Measurements from ENCODE around the gene GATA2.

The GATA2 gene

DNA sequence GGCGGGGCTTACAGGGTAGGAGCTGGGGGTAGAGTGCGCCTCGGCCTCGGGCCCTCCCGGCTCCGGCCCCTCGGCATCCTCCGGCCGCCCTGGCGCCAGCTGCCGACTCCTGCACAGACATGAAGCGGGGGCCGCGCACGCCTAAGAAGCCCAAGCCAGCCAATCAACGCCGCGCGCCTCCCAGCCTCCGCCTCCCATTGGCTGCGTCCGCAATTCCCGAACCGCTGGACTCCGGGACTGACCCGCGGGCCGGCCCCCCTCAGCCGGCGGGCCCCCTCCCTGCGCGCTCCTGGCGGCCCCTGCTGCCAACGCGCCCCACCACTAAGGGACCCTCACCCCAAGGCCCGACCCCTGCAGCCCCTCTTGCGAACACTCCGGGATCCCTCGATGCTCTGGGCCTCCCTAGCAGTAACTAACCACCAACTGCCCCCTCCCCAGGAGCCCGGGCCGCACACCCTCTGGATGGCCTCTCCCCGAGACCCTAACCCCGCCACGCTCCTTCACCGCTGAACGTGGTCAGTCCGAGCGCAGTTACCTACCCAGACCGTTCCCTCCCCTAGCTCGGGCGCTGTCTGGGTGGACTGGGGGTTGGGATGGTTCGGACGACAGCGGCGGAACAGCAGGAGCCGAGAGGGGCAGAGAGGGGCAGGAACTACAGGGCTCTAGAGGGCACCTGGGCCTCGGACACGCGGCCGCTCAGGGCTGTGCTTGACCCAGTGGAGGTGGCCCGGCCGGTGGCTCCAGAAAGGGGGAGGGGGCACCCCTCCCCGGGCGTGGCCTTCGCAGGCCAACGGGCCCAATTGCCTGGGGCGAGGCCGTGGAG is 5.0 kb downstream of the GATA2 start:
- DNase-seq = peak; percentile 83

GRCh38 chr3:128487538-128487812 is 5.5 kb downstream of the GATA2 start:
- DNase-seq = no peak

DNA sequence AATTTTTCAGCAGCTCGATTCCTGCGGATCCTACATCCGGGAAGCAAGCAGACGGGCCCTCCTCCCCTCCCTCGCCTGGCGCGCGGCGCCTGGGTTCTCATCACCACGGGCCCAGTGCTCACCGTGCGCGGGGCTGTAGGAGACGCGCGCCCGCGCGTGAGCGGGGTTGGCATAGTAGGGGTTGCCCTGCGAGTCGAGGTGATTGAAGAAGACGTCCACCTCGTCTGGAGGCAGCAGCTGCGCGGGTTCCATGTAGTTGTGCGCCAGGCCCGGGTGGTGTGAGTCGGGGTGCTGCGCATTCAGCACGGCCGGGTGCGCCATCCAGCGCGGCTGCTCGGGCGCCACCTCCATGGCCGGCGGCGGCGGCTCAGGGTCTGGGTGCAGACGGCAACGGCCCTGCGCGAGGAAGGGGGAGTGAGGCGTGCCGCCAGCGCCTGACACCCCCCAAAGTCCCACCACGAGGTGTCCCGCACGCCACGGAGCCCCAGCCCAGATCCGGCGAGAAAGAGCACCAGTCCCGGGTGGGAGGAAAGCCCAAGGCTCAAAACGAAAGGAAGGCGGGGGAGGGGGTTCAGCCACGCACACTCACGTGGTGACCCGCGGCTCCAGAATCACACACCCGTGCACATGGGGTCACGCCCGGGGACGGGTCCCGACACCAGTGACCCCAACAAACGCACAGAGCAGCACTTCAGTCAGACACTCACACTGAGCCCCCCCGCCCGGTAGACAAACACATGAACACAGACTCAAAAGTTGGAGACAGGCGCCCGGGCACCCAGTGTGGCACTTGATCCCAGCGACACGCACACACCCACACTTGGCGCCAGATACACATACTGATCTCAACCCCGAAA is 6.1 kb downstream of the GATA2 start:
- DNase-seq = no peak

DNA sequence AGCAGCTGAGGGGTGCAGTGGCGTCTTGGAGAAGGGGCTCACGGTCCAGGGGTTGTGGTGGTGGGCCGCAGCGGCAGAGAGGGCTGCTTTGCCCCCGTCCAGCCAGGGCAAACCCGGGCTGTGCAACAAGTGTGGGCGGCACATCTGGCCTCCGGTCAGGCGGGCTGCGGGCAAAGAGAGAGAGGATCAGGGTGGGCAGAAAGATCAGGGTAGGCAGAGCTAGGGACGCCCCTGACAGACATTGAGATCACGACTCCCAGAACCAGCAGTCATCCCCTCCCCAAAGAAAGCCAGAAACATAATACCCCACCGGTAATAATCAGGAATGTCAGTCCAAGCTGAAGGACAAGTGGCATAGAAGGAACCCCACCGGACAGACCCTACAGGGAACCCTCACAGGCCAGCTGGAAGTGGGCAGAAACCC is 6.8 kb downstream of the GATA2 start:
- no peak for DNase-seq

- no peak for DNase-seq
These were observed 7.5 kb downstream of the GATA2 start for GRCh38 chr3:128485282-128486204.

DNA sequence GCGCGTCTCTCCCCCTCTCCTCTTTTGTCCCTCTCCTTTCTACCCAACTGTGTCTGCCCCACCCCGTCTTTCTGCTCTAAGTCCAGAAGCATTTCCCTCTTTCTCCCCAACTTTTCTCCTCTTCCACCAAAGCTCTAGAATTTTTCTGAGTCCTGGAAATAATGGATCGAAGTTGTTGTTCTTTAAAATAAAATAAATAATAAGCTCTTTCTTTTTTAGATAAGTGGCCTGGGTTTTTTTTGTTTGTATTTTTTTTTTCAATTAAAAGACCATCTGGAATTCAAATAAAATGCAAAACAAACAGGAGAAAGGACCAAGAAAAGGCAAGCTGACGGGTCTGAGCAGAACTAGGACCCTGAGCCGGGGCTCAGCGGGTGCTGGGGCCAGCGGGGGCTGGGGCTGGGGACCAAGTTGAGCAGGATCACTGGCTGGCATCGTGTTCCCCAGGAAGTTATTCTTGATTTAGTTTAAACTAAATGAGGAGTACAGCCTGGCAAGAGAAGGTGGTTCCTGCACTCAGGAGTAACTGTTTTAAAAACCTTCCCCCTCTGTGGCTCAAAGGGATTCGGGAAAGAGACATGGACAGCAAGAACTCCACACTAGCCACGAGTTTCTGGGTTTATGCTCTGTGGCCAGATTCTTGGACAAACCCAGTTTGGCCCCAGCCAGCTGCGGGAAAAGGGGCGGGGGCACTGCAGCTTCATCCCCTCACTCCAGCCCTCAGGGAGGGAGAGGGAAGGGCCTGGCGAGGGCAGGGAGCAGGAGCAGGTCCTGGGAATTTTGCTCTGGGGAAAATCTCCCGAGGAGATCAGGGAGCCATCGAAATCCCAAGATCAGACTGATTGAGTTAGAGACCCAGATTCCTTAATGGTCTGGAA is 8.4 kb downstream of the GATA2 start:
- DNase-seq = no peak

DNA sequence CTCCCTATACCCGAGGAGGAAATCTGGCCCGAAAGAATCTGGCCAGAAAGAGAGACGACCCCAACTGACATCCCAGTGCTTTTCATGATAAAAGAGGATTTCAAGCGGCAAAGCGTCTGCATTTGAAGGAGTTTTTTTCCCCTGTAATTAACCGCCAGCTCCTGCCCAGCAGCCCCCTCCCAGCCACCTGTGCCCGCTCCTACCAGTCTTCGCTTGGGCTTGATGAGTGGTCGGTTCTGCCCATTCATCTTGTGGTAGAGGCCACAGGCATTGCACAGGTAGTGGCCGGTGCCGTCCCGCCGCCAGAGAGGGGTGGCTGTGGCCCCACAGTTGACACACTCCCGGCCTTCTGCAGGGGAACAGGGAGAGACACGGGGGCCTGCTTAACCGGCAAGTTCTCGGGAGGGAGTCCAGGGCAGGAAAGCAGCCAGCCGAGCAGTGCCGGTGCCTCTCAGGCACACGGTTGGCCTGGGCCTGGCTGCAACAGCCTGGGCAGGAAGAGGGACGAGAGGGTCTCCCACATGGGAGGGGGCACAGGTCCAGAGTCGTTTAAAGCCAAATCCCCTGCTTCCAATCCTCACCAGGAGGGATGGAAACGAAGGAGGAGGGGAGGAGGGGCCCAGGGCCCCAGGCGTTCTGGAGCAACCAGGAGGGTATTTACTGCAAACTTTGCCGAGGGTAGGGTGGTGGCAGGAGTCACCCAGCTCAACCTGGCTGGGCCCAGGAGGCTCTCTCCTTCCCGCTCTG is 9.2 kb downstream of the GATA2 start:
- no peak for DNase-seq

DNA sequence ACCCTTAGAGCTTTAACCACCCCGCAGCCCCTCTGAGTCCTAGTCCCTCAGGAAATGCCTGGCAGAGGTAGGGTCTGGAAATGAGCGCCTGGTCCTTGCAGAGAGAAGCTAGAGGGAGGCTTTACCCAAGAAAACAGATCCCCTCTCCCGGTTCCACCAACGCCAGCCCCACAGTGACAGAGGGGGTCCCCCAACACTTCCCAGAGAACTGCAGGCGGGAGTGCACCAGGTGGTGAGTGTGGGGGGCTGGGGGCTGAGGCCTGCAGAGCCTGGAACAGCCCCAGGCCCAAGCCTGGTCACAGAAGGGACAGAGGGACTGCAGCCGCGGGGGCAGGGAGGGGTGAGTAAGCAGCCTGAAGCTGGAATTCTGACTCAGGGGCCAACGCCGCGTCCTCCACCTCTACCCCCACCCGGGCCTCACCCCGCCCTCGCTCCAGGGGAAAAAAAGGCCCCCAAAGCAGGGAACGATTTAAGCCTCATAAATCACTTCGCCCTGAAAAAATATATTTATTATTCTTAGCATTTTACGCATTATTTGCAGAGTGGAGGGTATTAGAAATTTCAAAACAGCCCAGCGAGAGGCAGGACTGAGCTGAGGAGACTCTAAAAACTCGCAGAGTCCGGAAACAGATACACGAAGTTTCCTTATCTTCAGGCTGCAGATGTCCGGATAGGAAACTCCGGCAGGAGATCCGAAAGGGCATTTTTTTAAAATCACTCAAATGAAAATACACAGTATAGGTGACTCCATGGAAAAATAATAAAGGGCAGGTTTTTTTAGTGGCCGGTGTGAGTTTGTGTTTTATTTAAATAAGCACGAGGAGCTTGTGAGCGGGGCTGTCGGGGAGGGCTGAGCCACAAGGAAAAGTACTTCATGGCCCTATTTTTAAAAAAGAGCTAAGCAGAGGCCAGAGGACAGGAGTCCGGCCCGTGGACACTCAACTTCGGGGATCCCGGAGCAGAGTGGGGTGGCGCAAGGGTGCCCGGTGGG is 10.0 kb downstream of the GATA2 start:
- DNase-seq = peak; percentile 73

DNA sequence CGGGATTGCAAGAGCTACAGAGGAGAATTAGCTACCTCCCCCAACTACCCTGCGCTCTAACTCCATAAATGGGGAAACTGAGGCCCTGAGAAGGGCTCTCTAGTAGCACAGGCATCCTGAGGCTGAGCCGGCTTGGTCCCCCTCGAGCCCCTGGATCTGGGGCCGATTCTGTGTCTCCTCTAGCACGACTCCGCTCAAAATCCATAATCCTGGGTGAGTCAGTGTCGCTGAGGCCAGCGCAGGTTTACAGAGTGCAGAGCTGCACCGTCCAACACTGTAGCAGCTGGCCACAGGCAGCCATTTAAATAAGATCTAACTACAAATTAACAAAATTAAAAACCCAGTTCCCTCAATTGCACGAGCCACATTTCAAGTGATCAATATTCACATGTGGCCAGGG is 10.8 kb downstream of the GATA2 start:
- no peak for DNase-seq

GRCh38 chr3:128481438-128481942 is 11.5 kb downstream of the GATA2 start:
- peak; percentile 51 for DNase-seq

DNA sequence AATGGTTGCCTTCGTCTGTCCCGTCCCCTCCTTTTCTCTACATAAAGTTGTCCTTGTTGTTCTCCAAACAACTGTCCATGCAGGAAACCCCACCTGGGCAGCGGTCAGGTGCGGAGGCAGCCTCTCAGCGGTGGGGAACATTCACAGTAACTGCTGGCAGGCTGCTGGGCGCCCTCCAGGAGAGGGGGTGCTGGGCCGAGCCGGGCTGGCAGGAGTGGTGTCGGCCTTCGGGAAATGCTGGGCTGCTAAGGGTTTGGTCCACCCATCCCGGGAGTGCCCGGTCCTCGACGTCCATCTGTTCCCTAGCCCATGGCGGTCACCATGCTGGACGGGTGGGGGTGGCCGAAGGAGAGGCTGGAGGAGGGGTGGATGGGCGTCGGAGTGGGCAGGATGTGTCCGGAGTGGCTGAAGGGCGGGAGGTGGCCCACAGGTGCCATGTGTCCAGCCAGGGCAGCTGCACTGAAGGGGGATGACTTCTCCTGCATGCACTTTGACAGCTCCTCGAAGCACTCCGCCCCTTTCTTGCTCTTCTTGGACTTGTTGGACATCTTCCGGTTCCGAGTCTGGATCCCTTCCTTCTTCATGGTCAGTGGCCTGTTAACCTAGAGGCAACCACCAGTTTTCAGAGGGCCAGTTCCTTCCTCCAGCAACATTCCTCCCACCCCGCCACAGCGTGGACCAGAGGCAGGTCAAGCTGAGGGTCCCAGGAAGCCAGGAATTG is 12.1 kb downstream of the GATA2 start:
- no peak for DNase-seq

- no peak for DNase-seq
These were observed 12.7 kb downstream of the GATA2 start for GRCh38 chr3:128480278-128480677.

DNA sequence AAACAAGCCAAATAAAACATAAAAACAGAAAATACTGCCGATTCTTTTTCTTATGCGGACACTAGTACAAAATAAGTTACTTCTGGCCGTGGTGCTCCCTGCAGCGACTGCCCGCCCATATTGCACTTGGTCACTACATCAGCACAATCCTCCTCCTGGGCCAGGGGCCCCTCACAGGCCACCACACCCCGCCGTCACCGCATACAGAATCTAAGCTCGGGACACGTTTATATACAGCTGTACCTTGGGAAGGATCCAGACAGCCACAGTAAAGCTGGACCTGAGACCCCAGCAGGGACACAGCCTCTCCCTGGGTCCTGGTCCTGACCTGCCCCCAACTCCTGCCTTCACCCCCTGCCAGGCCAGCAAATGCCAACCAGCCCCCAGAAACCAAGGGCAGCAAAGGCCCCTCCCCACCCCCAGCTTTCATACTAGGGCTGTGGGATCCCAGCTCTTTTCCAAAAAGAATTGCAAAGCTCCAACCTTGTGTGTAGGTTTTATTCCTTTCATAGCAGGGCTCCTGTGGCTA is 13.4 kb downstream of the GATA2 start:
- DNase-seq = no peak

GRCh38 chr3:128478576-128479506 is 14.2 kb downstream of the GATA2 start:
- DNase-seq = no peak

GRCh38 chr3:128476659-128477058 is 16.3 kb downstream of the GATA2 start:
- DNase-seq = no peak

- no peak for DNase-seq
These were observed 17.6 kb downstream of the GATA2 start for GRCh38 chr3:128475355-128475754.

- no peak for DNase-seq
These were observed 19.3 kb downstream of the GATA2 start for GRCh38 chr3:128473737-128474136.

DNA sequence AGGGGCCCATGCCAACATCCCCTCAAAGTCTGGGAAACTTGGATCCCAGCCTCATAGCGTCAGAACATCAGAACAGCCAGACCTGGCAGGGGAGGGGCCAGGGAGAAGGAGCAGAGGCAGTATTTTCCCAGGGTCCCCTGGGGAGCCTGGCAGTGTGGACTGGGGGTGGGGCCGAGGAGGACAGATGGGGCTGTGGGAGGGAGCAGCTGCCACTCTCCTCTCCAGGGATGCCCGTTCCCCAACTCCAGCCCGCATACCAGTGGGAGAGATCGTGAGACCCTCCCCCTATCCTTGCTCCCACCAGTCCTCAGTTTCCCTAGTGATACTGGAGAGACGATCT is 19.9 kb downstream of the GATA2 start:
- no peak for DNase-seq
